Measurements from ENCODE around the gene FFAR4.

Gene FFAR4

GRCh38 chr10:93573051-93573909 lies 6.8 kb downstream of the FFAR4 start:
- no peak for DNase-seq

DNA sequence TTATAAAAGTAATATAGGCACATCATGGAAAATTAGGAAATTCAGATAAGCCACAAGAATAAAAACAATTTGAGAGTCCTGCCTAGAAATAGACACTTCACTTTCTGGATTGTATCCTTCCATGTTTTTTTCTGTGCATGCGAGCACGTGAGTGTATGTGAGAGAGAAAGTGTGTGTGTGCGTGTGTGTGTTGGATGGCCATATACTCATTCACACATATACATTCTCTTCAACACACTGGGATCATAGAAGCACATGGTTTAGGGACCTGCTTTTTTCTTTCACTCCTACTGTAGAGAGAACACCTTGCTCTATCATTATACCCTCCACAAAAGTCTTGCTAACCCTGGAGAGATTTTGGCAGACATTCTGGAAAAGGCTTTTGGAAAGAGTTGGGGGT lies 7.5 kb downstream of the FFAR4 start:
- DNase-seq, result no peak

DNA sequence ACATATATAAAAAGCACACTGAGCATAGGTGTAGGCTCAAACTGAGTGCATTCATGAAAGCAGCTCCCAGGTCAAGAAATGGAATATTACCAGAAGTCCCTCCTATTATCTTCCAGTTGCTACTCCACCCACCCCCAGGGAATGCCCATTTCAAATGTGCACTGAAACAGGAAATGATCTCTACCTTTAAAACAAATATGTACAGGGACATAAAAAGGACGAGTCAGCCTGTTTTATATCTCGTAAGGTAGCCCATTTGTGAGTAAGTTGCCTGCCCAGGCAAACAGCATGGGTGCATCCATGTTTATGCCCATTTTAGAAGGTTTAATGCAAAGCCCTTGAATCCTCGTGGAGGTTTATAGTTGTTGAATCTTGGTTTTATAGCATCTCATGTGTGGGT lies 10.4 kb downstream of the FFAR4 start:
- DNase-seq, result no peak

DNA sequence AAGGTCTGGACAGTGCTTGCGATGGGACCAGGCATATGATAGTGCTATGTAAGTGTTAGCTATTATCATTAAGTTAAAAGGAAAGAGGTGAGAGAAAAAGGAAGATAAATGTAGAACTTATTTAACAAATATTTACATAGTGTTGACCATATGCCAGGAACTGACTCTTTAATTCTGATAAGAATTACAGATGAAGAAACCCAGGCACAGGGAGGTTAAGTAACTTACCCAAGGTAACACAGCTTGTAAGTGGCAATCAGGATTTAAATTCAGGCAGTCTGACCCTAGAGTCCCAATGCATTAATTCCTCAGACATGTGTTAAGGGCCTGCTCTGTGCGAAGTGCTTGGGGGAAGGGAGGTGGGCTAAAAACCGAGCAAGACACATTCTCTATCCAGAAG lies 11.1 kb downstream of the FFAR4 start:
- DNase-seq, result no peak

DNA sequence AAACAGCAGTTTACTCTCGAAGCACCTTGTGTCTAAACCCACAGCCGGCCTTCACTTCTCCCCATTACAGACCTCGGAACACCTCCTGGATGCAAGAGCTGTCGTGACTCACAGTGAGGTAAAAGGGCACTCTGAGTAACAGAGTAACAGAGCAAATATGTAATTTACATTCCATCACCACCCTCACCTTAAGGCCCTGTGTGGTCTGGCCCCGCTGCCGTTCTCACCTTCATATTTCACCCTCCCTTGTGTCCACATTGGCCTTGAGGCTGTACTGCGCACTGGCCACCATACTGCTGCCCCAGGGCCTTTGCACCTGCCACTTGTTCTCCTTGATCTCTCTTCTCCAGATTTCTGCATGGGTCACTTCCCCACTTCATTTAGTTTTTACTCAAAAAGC lies 12.6 kb downstream of the FFAR4 start:
- no peak for DNase-seq

- DNase-seq, result no peak
Measured at GRCh38 chr10:93579985-93580711, 13.7 kb downstream of the FFAR4 start.

- no peak for DNase-seq
Measured at GRCh38 chr10:93580828-93581227, 14.4 kb downstream of the FFAR4 start.

GRCh38 chr10:93584445-93584844 lies 18.0 kb downstream of the FFAR4 start:
- no peak for DNase-seq

DNA sequence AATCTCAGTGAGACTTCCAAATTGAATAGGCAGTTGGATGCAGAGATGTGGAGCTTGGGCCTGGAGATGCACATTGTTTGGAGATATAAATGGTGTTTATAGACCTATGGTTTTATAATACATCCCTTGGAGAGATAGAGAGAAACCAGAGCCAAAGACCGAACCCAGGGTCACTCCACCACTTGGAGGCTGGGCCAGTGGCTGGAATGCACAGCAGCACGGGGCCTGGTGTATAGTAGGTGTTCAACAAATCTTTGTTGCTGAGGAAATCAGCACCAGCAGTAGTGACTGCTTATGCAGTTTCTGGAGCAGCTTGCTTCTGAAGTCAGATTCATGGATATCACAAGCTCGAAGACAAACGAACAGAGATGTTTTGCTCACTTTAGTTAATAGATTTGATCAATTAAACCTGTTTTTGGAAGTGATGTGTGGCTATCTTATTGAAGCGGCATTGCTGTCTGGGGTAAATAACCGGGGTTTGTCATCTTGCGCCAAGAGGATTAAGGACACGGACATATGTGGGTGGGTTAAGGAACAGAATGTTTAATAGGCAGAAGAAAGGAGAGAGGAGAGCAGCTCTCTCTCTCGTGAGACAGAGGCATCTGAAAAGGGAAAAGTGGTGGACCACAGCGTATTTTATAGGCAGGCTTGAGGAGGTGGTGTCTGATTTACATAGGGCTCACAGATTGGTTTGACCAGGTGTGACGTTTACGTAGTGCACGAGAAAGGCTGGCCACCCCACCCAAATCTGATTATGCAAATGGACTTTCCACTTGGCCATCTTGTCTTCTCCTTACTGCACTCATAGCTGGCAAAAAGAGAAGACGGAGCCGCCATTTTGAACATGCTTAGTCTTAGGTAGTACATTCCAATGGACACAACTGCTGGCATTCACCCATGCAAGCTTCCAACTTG lies 23.4 kb downstream of the FFAR4 start:
- no peak for DNase-seq

DNA sequence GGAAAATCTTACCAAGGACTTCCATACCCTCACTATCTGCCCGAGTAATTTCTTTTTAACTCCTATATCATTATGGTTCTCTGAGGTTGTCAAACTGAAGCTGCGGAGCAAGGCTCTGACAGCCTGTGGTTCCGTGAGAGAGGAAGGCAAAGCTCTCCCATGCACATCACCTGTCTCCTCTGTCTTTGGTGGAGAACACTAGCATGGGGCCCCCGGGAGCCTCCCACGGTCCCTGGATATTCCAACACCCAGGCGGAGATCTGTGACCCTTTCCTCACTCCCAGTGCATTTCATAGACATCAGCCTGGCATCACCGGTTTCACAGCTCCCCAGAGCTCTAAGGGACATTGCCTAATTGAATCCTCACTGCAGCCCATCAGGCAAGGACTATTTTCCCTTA lies 24.2 kb downstream of the FFAR4 start:
- no peak for DNase-seq

- DNase-seq, result no peak
Measured at GRCh38 chr10:93591065-93591808, 24.8 kb downstream of the FFAR4 start.

DNA sequence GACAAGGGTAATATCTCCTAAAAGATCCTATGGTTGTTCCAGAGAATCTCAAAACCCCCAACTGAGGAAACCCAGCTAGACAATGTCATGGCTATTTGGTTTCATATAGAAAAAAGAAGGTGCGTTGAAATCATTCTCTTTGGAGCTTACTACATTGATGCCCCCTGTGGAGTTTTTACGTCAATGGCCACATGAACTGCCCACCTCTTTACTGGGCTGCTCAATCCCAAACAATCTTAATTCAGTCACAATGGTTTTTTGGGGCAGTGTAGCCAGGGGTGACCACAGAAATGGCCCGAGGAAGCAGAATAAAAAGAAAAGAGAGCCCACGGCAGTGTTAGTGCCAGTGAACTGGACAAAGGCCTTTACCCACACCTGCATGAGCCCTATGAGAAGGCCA lies 26.8 kb downstream of the FFAR4 start:
- no peak for DNase-seq

DNA sequence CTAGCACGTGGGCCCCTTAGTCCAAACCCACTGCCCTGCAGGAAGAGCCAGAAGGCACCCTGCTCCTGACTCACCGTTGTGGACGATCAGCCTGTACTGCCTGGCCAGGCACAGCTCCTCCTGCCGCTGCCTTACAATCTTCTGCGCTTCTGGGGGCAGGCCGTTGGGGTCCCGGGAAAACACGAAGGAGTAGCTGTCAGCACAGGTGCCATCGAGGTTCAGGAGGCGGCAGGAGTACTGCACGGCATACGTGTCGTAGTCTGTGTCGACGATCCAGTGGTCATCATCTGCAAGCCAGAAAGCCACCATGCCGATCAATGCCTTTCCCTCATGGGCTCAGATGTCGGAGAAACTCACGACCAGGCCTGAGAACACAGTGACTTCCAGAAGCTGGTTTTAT lies 27.3 kb downstream of the FFAR4 start:
- DNase-seq, result no peak

GRCh38 chr10:93594518-93594917 lies 28.1 kb downstream of the FFAR4 start:
- DNase-seq, result no peak

- DNase-seq, result no peak
Measured at GRCh38 chr10:93595378-93596161, 29.1 kb downstream of the FFAR4 start.

- no peak for DNase-seq
Measured at GRCh38 chr10:93596539-93596938, 30.1 kb downstream of the FFAR4 start.

DNA sequence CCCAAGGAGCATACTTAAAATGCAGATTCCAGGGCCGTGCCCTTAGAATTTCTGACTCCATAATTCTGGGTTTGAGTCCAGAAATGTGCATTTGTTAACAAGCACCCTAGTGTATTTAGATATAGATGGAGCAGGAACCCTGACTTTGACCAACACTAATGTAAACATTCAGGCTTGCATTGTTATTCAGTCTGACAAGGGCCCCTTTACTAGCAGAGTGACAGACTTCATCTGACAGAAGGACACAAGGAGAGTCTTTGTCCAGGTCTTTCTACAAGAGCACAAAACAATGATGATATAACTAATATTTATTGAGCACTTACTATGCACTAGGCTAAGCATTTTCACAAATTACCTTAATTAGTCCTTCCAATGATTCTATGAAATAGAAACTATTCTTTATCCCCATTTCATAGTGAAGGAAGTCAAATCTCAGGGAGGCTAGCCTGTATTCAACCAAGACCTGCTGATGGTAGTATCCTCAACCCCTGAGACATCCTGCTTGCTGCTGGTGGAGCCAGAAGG lies 30.7 kb downstream of the FFAR4 start:
- no peak for DNase-seq

- no peak for DNase-seq
Measured at GRCh38 chr10:93598157-93598556, 31.7 kb downstream of the FFAR4 start.

DNA sequence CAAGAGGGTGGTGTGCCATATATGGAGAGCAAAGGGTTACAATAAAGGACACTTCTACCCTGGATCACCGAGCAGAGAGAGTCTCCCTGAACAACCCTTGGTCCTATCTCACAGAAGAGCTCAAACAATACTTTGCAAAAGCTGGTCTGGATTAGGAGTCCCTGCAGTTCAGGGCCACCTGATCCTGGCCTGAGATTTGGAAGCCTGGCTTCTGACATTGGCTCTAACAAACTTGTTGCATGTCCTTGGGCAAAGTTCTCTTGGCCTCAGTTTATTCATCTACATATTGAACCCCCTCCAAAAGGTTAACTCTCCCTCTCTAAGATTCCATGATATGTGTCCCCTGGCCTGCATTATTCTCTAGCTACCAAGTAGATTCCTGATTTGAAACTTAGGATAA lies 32.9 kb downstream of the FFAR4 start:
- DNase-seq, result no peak

DNA sequence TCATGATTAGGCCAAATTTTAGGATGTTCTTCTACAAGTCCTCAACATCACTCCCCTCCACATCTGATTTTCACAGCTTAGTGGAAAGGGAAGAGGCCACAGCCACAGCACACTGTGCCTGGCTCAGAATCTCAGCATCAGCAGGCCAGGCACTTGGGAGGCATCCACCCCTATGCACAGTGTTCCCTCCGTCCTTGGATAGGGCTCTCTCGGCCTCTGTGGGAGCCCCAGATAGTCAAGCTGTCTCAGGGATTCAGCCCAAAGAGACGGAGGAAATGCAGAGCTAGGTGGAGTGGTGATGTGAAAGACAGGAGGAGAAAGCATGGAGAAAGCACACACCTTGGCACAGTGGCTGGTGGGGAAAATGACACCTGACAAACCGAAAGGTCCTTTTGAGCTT lies 33.3 kb downstream of the FFAR4 start:
- no peak for DNase-seq

DNA sequence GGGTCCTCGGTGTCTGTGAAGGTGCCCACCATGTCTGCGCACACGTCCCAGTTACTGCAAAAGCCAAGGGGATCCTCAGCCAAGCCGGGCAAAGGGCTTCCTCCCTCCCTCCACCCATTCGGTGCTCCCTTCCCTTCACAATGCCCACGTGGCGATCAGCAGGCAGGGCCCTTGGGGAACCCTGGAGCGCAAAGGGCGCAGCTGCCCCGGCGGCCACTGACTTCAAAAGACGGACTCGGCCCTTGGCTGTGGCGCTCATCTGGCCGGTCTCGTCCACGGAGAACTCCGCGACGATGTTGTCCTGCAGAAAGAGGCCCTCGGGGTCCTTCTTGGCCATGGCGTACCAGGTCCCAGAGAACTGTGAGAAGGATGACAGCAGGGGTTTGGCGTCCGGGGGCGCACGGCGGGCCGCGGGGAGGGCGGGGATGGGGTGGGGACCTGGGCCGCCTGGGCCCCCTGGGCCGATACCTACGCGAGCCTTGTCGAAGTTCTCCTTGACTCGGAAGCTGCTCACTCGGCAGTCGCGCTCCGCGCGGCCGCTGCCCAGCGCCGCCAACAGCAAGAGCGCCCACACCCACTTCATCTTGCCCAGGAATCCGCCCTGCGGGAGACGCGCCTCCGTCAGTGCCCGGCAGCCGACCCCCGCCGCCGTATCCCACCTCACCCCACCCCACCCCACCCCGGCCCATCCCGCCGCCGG lies 34.1 kb downstream of the FFAR4 start:
- DNase-seq, result no peak

Data from NCI-H2227 treated with DMSO at 0.1 percent for 48 hours (cell line).